GM21825 (cell line): ENCODE results near the gene SGSM2.
A peak's percentile ranks its signal among the peaks of the same experiment; 100 is the strongest.
"Not testable (repeated sequence)": the region's sequence is repeated elsewhere in the genome, so short reads cannot be mapped to it uniquely, and the experiment has no call there.

Source experiments
- ATAC-seq: cut with Tn5 transposase; IDR thresholded peaks from one replicate; pipeline ENCODE4 v1.9.1; 2021; ENCODE audit warnings: mild to moderate bottlenecking, moderate library complexity; ENCODE audit not compliant: unreplicated experiment

Gene SGSM2

GRCh38 chr17:2336852-2337543 is at the start of gene SGSM2:
Gene SGSM2 (plus strand): TSS chr17:2337501. CDS start chr17:2337689, 188 bp downstream.
- peak; percentile 35 for ATAC-seq

- no peak for ATAC-seq
Measured at GRCh38 chr17:2289878-2290478, 47.3 kb upstream of the SGSM2 start.

- no peak for ATAC-seq
Measured at GRCh38 chr17:2292100-2292499, 45.2 kb upstream of the SGSM2 start.

- no peak for ATAC-seq
Measured at GRCh38 chr17:2295575-2295974, 41.7 kb upstream of the SGSM2 start.

- ATAC-seq: no peak
Measured at GRCh38 chr17:2297023-2297422, 40.3 kb upstream of the SGSM2 start.

GRCh38 chr17:2299136-2299535 is 38.2 kb upstream of the SGSM2 start:
- ATAC-seq: no peak

- no peak for ATAC-seq
Measured at GRCh38 chr17:2299756-2300155, 37.5 kb upstream of the SGSM2 start.

GRCh38 chr17:2302778-2303203 is 34.5 kb upstream of the SGSM2 start:
- peak; percentile 6 for ATAC-seq

GRCh38 chr17:2303204-2304188 is 33.8 kb upstream of the SGSM2 start, which contains the start of the genes SMG6 and SRR:
Gene SMG6 (minus strand): TSS chr17:2303785. CDS start chr17:2303720, 65 bp downstream.
Gene SRR (plus strand): TSS chr17:2303950. CDS start chr17:2315561, 11,611 bp downstream.
- ATAC-seq: peak; percentile 78

- no peak for ATAC-seq
Measured at GRCh38 chr17:2304931-2305330, 32.4 kb upstream of the SGSM2 start.

GRCh38 chr17:2309338-2310154 is 27.8 kb upstream of the SGSM2 start:
- ATAC-seq: no peak

GRCh38 chr17:2312736-2313135 is 24.6 kb upstream of the SGSM2 start:
- no peak for ATAC-seq

- not testable (repeated sequence) for ATAC-seq
Measured at GRCh38 chr17:2316916-2317205, 20.4 kb upstream of the SGSM2 start.

GRCh38 chr17:2317796-2318195 is 19.5 kb upstream of the SGSM2 start:
- ATAC-seq: no peak

- no peak for ATAC-seq
Measured at GRCh38 chr17:2319051-2319450, 18.2 kb upstream of the SGSM2 start.

- ATAC-seq: no peak
Measured at GRCh38 chr17:2321399-2321798, 15.9 kb upstream of the SGSM2 start.

GRCh38 chr17:2323629-2324314 is 13.5 kb upstream of the SGSM2 start:
- no peak for ATAC-seq

- ATAC-seq: no peak
Measured at GRCh38 chr17:2331303-2331702, 6.0 kb upstream of the SGSM2 start.

- ATAC-seq: no peak
Measured at GRCh38 chr17:2335726-2336214, 1.5 kb upstream of the SGSM2 start.
